ENCODE results near the gene DPF1. TPM values are rescaled to one million over a fixed set of nuclear protein-coding genes. Genes with fewer than 3 reads are reported as not detected.

DPF1 gene
- total RNA-seq, 1 donor from 2014 or later, result 1.3 TPM

DNA sequence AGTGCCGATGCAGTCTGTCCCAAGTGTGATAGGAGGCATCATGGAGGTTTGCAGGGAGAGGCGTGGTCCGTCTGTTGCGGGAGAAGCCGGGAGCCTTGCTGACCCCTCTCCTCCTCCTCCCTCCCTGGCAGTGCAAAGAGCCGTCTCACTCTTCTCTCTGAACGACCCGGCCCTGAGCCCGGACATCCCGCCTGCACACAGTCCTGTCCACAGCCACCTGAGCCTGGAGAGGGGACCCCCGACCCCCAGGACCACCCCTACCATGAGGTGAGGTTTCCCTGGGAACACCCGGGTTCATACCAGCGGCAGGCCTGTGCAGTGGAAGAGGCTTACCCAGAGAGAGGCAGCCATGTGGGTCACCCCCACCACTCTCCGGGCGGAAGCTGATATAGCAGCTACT, 22.3 kb downstream of the DPF1 start:
- DNase-seq (ENCODE audit: low read depth, low spot score), result no peak

GRCh38 chr19:38199340-38199739, 24.7 kb downstream of the DPF1 start:
- DNase-seq (ENCODE audit: low read depth, low spot score), result no peak

GRCh38 chr19:38197937-38198704, 25.9 kb downstream of the DPF1 start:
- DNase-seq (ENCODE audit: low read depth, low spot score), result no peak

DNA sequence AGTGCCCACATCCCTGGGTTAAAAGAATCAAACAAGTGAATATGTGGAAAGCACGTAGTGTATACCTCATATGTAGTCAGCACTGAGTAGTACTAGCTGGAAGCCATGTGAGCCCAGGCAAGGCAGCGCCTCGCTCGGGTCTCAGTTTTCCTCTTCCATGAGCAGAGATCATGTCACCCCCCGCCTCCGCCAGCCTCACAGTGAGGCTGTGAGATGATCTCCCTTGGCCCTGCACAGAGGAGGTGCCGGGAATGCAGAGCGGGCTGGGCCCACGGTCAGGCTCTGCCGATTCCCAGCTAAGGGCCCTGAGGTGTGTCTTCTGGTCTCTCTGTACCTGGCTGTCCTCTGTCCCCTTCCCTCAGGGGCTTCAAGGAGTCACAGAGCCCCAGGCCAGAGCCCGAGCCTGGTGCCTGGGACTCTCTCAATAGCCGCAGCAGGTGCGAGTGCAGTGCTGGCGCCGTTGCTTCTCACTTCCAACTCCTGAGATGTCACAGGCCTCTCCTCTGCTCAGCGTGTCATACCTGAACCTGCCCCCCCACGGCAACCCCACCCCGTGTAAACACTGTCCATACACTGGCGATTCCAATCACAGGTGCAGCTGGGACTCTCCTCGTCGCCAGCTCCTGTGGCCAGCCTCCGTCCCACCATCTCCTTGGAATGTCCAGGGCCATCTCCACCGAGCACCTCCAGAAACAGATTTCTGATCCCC, 26.9 kb downstream of the DPF1 start:
- no peak for DNase-seq (ENCODE audit: low read depth, low spot score)

GRCh38 chr19:38196245-38196837, 27.7 kb downstream of the DPF1 start:
- no peak for DNase-seq (ENCODE audit: low read depth, low spot score)

DNA sequence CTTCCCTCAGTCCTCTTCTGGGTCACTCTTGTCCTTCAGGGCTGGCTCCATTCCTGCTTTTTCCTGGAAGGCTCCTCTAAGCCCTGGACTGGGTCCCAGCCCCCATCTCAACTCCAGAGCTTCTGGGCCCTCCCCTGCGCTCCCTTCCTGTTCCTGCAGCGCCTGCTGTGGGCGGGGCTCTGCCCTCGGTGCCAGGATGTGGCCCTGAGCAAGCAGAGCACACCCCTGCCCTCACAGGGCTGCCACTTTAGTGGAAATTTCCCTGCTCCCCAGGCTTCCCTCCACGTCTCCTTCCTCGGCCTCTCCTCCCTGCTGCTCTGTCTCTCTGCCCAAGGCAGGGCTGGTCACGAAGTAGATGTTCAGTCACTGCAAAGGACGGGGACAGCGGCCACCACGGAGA, 28.8 kb downstream of the DPF1 start:
- DNase-seq (ENCODE audit: low read depth, low spot score), result no peak

- no peak for DNase-seq (ENCODE audit: low read depth, low spot score)
Measured at GRCh38 chr19:38194061-38194701, 29.8 kb downstream of the DPF1 start.

- no peak for DNase-seq (ENCODE audit: low read depth, low spot score)
Measured at GRCh38 chr19:38193445-38193844, 30.6 kb downstream of the DPF1 start.

GRCh38 chr19:38191747-38192146, 32.3 kb downstream of the DPF1 start:
- DNase-seq (ENCODE audit: low read depth, low spot score), result no peak

- DNase-seq (ENCODE audit: low read depth, low spot score), result no peak
Measured at GRCh38 chr19:38190793-38191192, 33.2 kb downstream of the DPF1 start.

- DNase-seq (ENCODE audit: low read depth, low spot score), result no peak
Measured at GRCh38 chr19:38190061-38190460, 34.0 kb downstream of the DPF1 start.

GRCh38 chr19:38185562-38185961, 38.5 kb downstream of the DPF1 start:
- no peak for DNase-seq (ENCODE audit: low read depth, low spot score)

- DNase-seq (ENCODE audit: low read depth, low spot score), result no peak
Measured at GRCh38 chr19:38184815-38185214, 39.2 kb downstream of the DPF1 start.

DNA sequence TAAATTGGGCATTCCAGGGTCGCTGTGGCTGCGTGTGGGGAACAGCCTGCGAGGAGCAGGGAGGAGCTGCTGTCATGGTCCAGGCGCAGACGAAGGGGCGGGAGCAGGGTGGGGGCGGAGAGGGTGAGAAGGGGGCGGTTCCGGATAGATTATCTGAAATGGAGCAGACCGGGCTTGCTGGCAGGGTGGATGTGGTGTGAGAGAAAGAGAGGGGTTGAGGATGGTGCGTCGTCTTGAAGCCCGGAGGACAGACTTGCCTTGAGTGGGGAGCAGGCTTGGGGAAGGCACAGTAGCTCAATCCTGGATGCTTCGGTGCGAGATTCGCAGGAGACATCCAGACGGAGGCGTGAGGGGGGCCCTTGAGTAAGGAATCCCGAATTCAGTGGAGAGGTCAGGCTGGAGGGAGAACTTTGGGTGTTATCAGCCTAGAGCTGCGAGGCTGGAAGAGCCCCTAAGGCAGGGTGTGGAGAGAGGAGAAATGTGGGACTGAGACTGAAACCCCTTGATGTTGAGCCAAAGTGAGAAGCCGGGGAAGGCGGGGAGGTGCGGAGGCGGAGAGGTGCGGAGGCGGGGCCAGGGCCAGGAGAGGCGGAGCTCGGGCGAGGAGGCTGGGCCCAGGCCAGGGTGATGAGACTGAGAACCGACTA, 40.6 kb downstream of the DPF1 start:
- no peak for DNase-seq (ENCODE audit: low read depth, low spot score)

DNA sequence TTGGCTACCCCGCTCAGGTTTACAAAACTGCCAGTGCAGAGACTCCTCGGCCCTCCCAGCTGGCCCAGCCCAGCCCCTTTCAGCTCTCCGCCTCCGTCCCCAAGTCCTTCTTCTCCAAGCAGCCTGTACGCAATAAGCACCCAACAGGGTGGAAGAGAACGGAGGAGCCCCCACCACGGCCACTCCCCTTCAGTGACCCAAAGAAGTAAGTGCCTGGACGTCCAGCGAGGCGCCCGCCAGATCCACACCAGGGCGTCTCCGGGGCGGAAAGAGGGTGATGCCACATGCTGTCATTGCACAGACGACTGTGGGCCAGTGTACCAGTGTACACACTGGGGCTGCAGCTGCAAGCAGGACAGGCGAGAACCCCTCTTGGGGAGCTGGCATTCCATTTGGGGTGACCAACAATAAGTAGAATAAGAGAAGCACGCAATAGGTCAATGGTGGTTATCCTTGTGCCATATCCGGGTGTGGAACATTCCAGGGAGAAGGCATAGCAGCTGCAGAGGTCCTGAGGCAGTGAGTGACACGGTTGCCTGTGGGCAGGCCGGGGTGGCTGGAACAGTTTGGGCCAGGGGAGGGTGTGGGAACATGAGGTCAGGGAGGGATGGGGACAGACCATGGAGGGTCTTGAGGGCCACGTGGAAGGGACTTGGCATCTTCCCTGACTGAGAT, 41.3 kb downstream of the DPF1 start:
- no peak for DNase-seq (ENCODE audit: low read depth, low spot score)

DNA sequence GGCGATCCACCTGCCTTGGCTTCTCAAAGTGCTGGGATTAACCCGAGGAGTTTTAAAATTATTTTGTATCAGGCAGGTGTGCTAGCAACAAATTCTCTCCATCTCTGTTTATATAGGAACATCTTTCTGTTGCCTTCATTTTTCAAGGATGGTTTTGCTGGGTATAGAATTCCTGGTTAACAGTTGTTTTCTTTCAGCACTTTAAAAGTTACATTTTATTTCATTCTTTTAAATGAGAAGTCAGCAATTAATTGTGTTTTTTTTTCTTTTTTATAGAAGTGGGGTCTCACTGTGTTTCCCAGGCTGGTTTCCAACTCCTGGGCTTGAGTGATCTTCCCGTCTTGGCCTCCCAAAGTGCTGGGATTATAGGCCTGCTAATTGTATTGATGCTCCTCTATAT, 44.0 kb downstream of the DPF1 start:
- no peak for DNase-seq (ENCODE audit: low read depth, low spot score)

- no peak for DNase-seq (ENCODE audit: low read depth, low spot score)
Measured at GRCh38 chr19:38175422-38175821, 48.6 kb downstream of the DPF1 start.

- DNase-seq (ENCODE audit: low read depth, low spot score), result peak; percentile 55
Measured at GRCh38 chr19:38173291-38174041, 50.6 kb downstream of the DPF1 start.

GRCh38 chr19:38172001-38172400, 52.0 kb downstream of the DPF1 start:
- DNase-seq (ENCODE audit: low read depth, low spot score), result no peak

GRCh38 chr19:38170334-38170733, 53.7 kb downstream of the DPF1 start:
- DNase-seq (ENCODE audit: low read depth, low spot score), result no peak
